DOHH2 (cell line): ENCODE results near the gene SHC3.

Experiments
- H3F3A ChIP-seq: fragments of 200-600 bp; sonication (generic), shearing (Covaris generic); 2 replicates; pipeline ENCODE4 v1.6.0; 2016; ENCODE audit warnings: antibody characterized with exemption, mild to moderate bottlenecking; ENCODE audit not compliant: control insufficient read depth, insufficient read depth
- H3K27ac ChIP-seq: fragments of 200-600 bp; sonication (generic); 2 replicates; pipeline ENCODE4 v1.5.1; 2014; ENCODE audit warnings: low read depth, mild to moderate bottlenecking, low read length, moderate library complexity
- H3K27me3 ChIP-seq: fragments of 200-600 bp; sonication (generic); 2 replicates; pipeline ENCODE4 v1.6.1; 2014; ENCODE audit warnings: mild to moderate bottlenecking, low read length, mixed read lengths; ENCODE audit not compliant: control insufficient read depth
- H3K36me3 ChIP-seq: fragments of 200-600 bp; sonication (generic); 2 replicates; pipeline ENCODE4 v1.6.1; 2014; ENCODE audit warnings: mild to moderate bottlenecking, low read length, moderate library complexity, mixed read lengths; ENCODE audit not compliant: control insufficient read depth
- H3K4me1 ChIP-seq: fragments of 200-600 bp; sonication (generic); 2 replicates; pipeline ENCODE4 v1.6.1; 2014; ENCODE audit warnings: mild to moderate bottlenecking, low read length, mixed read lengths; ENCODE audit not compliant: control insufficient read depth
- H3K4me2 ChIP-seq: fragments of 200-600 bp; sonication (generic); 2 replicates; pipeline ENCODE4 v1.6.0; 2014; ENCODE audit warnings: mild to moderate bottlenecking, low read length, moderate library complexity
- H3K4me3 ChIP-seq: fragments of 200-600 bp; sonication (generic); 2 replicates; pipeline ENCODE4 v1.5.1; 2014; ENCODE audit warnings: mild to moderate bottlenecking, low read length, mixed read lengths
- H3K79me2 ChIP-seq: fragments of 200-600 bp; sonication (generic); 2 replicates; pipeline ENCODE4 v1.6.1; 2014; ENCODE audit warnings: mild to moderate bottlenecking, low read length, mixed read lengths; ENCODE audit not compliant: control insufficient read depth
- H3K9me2 ChIP-seq: fragments of 200-600 bp; sonication (generic); replicated peaks from 2 replicates; pipeline ENCODE4 v1.6.1; 2014; ENCODE audit warnings: mild to moderate bottlenecking, low read length, mixed read lengths; ENCODE audit not compliant: control insufficient read depth
- H3K9me3 ChIP-seq: fragments of 200-600 bp; sonication (generic); 2 replicates; pipeline ENCODE4 v1.6.1; 2014; ENCODE audit warnings: antibody characterized with exemption, low read length, mixed read lengths; ENCODE audit not compliant: control insufficient read depth, insufficient read depth
- H4K20me1 ChIP-seq: fragments of 200-600 bp; sonication (generic); 2 replicates; pipeline ENCODE4 v1.6.0; 2014; ENCODE audit warnings: low read depth, mild to moderate bottlenecking, antibody characterized with exemption, low read length, moderate library complexity; ENCODE audit not compliant: control insufficient read depth, insufficient read depth
- EZH2phosphoT487 ChIP-seq: fragments of 200-600 bp; sonication (generic); IDR thresholded peaks from 2 replicates; pipeline ENCODE4 v1.6.1; 2017; ENCODE audit warnings: borderline replicate concordance, mild to moderate bottlenecking, antibody characterized with exemption, low read length, moderate library complexity, mixed read lengths
- TF ChIP-seq, protein P1 (sequence below): fragments of 200-600 bp; sonication (generic); IDR thresholded peaks from one replicate; pipeline ENCODE4 v1.5.1; 2014; ENCODE audit warnings: antibody characterized with exemption, mild to moderate bottlenecking, low read depth, low read length; ENCODE audit not compliant: poor library complexity, severe bottlenecking

SHC3 gene

DNA sequence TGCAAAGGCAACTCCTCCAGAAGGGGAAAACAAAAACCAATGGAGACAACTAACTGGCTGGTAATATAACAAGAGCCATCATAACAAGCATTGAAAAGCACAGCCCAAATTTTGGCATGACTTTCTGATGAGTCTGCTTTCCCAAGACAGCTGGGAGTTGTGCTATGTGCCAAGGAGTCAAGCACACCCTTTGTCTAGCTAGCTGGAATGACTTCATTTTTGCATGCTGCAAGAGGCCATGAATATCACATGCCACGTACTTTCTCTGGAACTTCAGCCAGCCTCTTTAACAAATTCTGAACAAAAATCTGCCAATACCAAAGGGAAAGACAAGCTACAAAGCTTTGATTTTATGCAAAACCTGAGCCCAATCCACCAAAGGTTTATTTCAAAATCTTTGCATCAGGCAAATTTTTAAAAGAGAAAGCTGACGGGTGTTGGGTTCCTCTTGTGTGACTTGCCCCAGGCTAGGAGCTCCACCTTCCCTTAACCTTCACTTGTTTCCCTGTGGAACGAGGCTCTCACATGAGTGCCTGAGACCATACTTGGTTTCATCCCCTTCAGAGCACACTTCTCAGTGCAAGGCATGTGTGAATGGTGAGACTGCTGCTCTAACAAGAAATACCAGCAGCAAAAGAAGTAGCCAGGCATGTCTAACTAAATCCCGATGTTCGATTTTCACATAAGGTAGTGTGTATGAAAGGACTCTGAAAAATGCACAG lies 140.1 kb downstream of the SHC3 start:
- Histone ChIP-seq H4K20me1 (no peaks in the 10 kb centered on the region), H3K27ac (no peak overlapping the region), H3K4me3 (no peak overlapping the region), H3K36me3 (no peaks in the 10 kb centered on the region), H3K9me3 (no peaks in the 10 kb centered on the region), H3K79me2 (no peaks in the 10 kb centered on the region), H3K4me1 (peaks cover 10% of the 10 kb centered on the region), H3K9me2 (no peaks in the 10 kb centered on the region), H3K4me2 (no peak overlapping the region), H3K27me3 (no peaks in the 10 kb centered on the region), H3F3A (no peaks in the 10 kb centered on the region)
- TF ChIP-seq EZH2phosphoT487: no peak
- TF ChIP-seq, protein P1, sequence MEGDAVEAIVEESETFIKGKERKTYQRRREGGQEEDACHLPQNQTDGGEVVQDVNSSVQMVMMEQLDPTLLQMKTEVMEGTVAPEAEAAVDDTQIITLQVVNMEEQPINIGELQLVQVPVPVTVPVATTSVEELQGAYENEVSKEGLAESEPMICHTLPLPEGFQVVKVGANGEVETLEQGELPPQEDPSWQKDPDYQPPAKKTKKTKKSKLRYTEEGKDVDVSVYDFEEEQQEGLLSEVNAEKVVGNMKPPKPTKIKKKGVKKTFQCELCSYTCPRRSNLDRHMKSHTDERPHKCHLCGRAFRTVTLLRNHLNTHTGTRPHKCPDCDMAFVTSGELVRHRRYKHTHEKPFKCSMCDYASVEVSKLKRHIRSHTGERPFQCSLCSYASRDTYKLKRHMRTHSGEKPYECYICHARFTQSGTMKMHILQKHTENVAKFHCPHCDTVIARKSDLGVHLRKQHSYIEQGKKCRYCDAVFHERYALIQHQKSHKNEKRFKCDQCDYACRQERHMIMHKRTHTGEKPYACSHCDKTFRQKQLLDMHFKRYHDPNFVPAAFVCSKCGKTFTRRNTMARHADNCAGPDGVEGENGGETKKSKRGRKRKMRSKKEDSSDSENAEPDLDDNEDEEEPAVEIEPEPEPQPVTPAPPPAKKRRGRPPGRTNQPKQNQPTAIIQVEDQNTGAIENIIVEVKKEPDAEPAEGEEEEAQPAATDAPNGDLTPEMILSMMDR: no peak

DNA sequence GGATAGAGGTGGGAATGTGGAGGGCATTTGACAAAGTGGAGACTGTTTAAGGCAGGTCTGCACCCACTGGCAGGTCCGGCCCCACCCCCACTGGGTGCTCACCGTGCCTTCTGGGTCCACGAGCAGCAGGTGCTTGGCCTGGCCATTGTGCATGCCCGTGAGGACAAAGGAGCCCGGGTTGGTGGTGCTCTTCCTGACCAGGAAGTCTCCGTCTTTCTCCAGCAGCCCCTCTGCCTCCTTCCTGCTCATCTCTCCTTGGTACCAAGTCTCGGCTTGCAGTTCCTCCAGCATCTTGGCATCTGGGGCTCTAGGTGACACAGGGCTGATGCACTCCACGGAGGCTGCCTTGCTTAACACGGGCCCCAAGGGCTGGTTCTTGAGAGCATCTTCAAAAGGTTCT lies 140.7 kb downstream of the SHC3 start:
- Histone ChIP-seq H3K27me3 (no peaks in the 10 kb centered on the region), H3K9me3 (no peaks in the 10 kb centered on the region), H3K4me2 (no peak overlapping the region), H3K36me3 (no peaks in the 10 kb centered on the region), H3K4me1 (peaks cover 10% of the 10 kb centered on the region), H4K20me1 (no peaks in the 10 kb centered on the region), H3K9me2 (no peaks in the 10 kb centered on the region), H3F3A (no peaks in the 10 kb centered on the region), H3K4me3 (no peak overlapping the region), H3K79me2 (no peaks in the 10 kb centered on the region), H3K27ac (no peak overlapping the region)
- TF ChIP-seq, protein P1: no peak
- no peak for TF ChIP-seq EZH2phosphoT487

DNA sequence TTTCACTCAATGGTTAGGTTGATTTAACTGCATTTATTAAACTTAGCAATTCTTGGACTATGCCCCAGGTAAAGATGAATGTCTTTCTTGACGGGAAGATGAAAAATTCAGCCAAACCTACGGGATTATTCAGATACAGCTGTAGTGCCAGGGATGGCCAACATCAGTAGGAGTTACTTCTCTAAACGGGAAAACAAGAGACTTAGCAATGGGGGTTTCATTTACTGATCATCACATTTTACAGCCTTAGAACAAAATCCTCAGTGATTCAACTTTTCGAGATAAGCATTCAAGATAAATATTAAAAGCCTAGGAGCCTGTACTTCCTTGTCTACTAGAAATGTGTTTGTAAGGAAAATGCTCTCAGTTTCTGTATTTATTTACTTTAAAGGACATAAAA lies 141.3 kb downstream of the SHC3 start:
- Histone ChIP-seq H3K4me2 (no peak overlapping the region), H3F3A (no peaks in the 10 kb centered on the region), H3K4me1 (peaks cover 10% of the 10 kb centered on the region)

More for the DNA sequence above, 141.3 kb downstream of the SHC3 start:
- no peaks in the 10 kb centered on the region for H4K20me1 ChIP-seq
- TF ChIP-seq EZH2phosphoT487: no peak
- TF ChIP-seq, protein P1: no peak
- H3K27me3 ChIP-seq: no peaks in the 10 kb centered on the region
- no peaks in the 10 kb centered on the region for H3K9me3 ChIP-seq
- no peaks in the 10 kb centered on the region for H3K9me2 ChIP-seq
- no peak overlapping the region for H3K27ac ChIP-seq
- no peaks in the 10 kb centered on the region for H3K79me2 ChIP-seq
- no peak overlapping the region for H3K4me3 ChIP-seq
- no peaks in the 10 kb centered on the region for H3K36me3 ChIP-seq
